Muscle layer of colon (tissue), 2 donors: ENCODE data around the gene SAP30L.
A peak's percentile ranks its signal among the peaks of the same experiment; 100 is the strongest.

Source experiments
- H3K27ac ChIP-seq: one replicate; pipeline ENCODE4 v1.7.0; 2013; ENCODE audit warnings: low read depth, mild to moderate bottlenecking, low read length, moderate library complexity
- H3K27me3 ChIP-seq, 2 donors: one replicate each; pipeline ENCODE4 v1.7.0; 2013; ENCODE audit warnings: low read length in 2 of 2, mild to moderate bottlenecking in 2 of 2; ENCODE audit not compliant: insufficient read depth in 2 of 2, control insufficient read depth in 1 of 2
- H3K36me3 ChIP-seq: one replicate; pipeline ENCODE4 v1.7.0; 2013; ENCODE audit warnings: mild to moderate bottlenecking, low read length; ENCODE audit not compliant: insufficient read depth
- H3K4me1 ChIP-seq: one replicate; pipeline ENCODE4 v1.7.0; 2013; ENCODE audit warnings: mild to moderate bottlenecking, low read length; ENCODE audit not compliant: insufficient read depth
- H3K4me3 ChIP-seq, 2 donors: one replicate each; pipeline ENCODE4 v1.7.0; 2013; ENCODE audit warnings: low read length in 2 of 2, low read depth in 1 of 2, mild to moderate bottlenecking in 1 of 2, moderate library complexity in 1 of 2
- H3K9ac ChIP-seq: one replicate; pipeline ENCODE4 v1.7.0; 2013; ENCODE audit warnings: low read length
- H3K9me3 ChIP-seq: one replicate; pipeline ENCODE4 v1.7.0; 2013; ENCODE audit warnings: mild to moderate bottlenecking, low read length
- donor health status: abdominal sarcoma.
- donor health status: Adenocarcinoma of cecum.

The SAP30L gene, protein sequence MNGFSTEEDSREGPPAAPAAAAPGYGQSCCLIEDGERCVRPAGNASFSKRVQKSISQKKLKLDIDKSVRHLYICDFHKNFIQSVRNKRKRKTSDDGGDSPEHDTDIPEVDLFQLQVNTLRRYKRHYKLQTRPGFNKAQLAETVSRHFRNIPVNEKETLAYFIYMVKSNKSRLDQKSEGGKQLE

GRCh38 chr5:154445422-154446194, at the start of gene SAP30L:
TSS of gene SAP30L (plus strand) at chr5:154445997. CDS start at chr5:154446605, 608 bp downstream.
- Histone ChIP-seq H3K4me1 (peaks cover 30% of the 10 kb centered on the region), H3K36me3 (peaks cover 16% of the 10 kb centered on the region), H3K27ac (peak within 1 kb of the TSS; percentile 97), H3K4me3 (peak within 1 kb of the TSS; percentile 98 to 99), H3K9me3 (no peaks in the 10 kb centered on the region), H3K27me3 (no peaks in the 10 kb centered on the region), H3K9ac (peak within 1 kb of the TSS; percentile 88)

DNA sequence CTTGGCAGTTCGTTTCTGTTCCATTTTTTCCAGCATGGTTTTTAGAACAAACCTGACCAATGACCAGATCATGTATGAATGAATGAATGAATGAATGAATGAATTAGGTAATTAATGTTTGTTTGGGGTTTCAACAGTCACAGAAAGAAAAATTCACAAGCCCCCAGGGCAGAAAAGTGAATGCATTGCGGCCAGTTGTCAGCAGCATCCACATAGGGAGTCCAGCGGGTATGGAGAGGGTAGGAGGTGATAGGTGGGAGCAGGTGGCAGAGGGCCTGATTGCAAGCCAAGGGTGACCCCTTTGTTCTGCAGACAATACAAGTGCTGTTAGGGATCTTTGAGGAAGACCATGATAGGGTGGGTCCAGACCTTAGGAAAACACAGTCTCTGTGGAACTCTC, 49.7 kb upstream of the SAP30L start:
- H3K4me1 ChIP-seq = no peaks in the 10 kb centered on the region
- H3K27ac ChIP-seq = no peak overlapping the region
- no peaks in the 10 kb centered on the region for H3K27me3 ChIP-seq
- no peak overlapping the region for H3K4me3 ChIP-seq
- H3K9me3 ChIP-seq = no peaks in the 10 kb centered on the region
- no peaks in the 10 kb centered on the region for H3K36me3 ChIP-seq
- H3K9ac ChIP-seq = no peak overlapping the region

- H3K4me3 ChIP-seq = no peak overlapping the region
- H3K4me1 ChIP-seq = no peaks in the 10 kb centered on the region
- no peak overlapping the region for H3K27ac ChIP-seq
- H3K27me3 ChIP-seq = no peaks in the 10 kb centered on the region
- no peaks in the 10 kb centered on the region for H3K9me3 ChIP-seq
- H3K9ac ChIP-seq = no peak overlapping the region
- no peaks in the 10 kb centered on the region for H3K36me3 ChIP-seq
Observed at GRCh38 chr5:154397652-154398406, 48.0 kb upstream of the SAP30L start.

DNA sequence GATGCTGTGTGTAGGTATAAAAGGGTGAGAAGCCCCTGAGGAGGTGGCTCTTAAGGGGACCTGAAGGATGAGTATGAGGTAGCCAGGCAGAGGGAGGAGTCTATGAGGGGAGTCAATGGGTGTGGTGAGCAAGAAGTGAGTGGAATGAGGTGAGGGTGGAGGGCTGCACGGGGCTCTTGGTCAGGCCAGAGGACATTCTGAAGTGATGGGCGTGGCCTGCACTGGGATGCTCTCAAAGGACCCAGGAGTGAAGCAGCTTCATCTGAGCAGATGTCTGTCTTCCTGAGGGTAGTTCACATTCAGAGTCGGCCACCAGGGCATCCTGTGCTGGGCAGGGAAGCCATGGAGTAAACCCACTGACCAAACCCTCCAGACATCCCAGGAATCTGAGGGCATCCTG, 45.1 kb upstream of the SAP30L start:
- Histone ChIP-seq H3K9me3 (no peaks in the 10 kb centered on the region), H3K36me3 (no peaks in the 10 kb centered on the region), H3K27ac (no peak overlapping the region), H3K4me1 (peaks cover 5% of the 10 kb centered on the region), H3K9ac (no peak overlapping the region), H3K27me3 (no peaks in the 10 kb centered on the region), H3K4me3 (no peak overlapping the region)

GRCh38 chr5:154401355-154401754, 44.4 kb upstream of the SAP30L start:
- Histone ChIP-seq H3K27ac (no peak overlapping the region), H3K4me1 (peaks cover 5% of the 10 kb centered on the region), H3K4me3 (no peak overlapping the region), H3K36me3 (no peaks in the 10 kb centered on the region), H3K9me3 (no peaks in the 10 kb centered on the region), H3K27me3 (no peaks in the 10 kb centered on the region), H3K9ac (no peak overlapping the region)

DNA sequence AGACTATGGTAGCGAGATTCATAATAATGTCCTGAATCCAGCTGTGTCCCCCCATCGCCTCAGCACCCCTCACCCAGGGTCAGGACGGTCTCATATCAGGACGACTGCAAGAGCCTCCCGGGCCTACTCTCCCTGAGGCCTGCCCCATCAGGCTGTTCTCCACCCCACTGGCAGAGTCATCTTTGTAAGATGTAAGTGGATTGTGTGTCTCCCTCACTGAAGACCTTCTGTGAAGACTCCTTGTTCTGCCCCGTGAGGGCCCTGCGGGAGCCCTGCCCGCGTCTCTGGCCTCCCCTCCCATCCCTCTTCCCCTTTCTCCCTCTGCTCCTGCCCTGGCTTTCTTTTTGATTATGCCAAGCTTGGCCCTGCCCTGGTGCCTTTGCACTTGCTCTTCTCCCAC, 43.9 kb upstream of the SAP30L start:
- no peak overlapping the region for H3K4me3 ChIP-seq
- H3K36me3 ChIP-seq = no peaks in the 10 kb centered on the region
- no peak overlapping the region for H3K27ac ChIP-seq
- H3K9ac ChIP-seq = no peak overlapping the region
- no peaks in the 10 kb centered on the region for H3K9me3 ChIP-seq
- H3K27me3 ChIP-seq = no peaks in the 10 kb centered on the region
- peaks cover 5% of the 10 kb centered on the region for H3K4me1 ChIP-seq

DNA sequence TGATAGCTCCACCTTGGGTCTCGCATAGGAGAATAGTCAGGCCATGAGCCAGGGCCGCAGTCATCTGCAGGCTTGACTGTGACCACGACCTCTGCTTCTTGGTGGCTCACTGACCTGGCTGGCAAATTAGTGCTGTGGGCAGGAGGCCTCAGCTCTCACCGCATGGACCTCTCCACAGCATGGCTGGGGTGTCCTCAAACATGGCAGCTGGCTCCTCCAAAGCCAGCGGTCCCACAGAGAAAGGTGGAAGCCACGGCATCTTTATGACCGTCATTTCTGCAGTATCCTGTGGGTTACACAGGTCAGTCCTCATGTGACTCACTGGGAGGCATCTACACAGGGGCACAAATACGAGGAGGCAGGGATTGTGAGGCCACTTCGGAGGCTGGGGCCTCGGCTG, 43.2 kb upstream of the SAP30L start:
- no peak overlapping the region for H3K9ac ChIP-seq
- no peak overlapping the region for H3K27ac ChIP-seq
- H3K4me3 ChIP-seq = no peak overlapping the region

GRCh38 chr5:154403234-154403633, 42.6 kb upstream of the SAP30L start:
- H3K9me3 ChIP-seq = no peaks in the 10 kb centered on the region
- no peak overlapping the region for H3K9ac ChIP-seq
- no peak overlapping the region for H3K4me3 ChIP-seq
- no peak overlapping the region for H3K27ac ChIP-seq
- H3K36me3 ChIP-seq = no peaks in the 10 kb centered on the region
- peaks cover 5% of the 10 kb centered on the region for H3K4me1 ChIP-seq
- H3K27me3 ChIP-seq = no peaks in the 10 kb centered on the region

More for the DNA sequence above, 43.2 kb upstream of the SAP30L start:
- Histone ChIP-seq H3K9me3 (no peaks in the 10 kb centered on the region), H3K27me3 (no peaks in the 10 kb centered on the region), H3K4me1 (peaks cover 5% of the 10 kb centered on the region), H3K36me3 (no peaks in the 10 kb centered on the region)

DNA sequence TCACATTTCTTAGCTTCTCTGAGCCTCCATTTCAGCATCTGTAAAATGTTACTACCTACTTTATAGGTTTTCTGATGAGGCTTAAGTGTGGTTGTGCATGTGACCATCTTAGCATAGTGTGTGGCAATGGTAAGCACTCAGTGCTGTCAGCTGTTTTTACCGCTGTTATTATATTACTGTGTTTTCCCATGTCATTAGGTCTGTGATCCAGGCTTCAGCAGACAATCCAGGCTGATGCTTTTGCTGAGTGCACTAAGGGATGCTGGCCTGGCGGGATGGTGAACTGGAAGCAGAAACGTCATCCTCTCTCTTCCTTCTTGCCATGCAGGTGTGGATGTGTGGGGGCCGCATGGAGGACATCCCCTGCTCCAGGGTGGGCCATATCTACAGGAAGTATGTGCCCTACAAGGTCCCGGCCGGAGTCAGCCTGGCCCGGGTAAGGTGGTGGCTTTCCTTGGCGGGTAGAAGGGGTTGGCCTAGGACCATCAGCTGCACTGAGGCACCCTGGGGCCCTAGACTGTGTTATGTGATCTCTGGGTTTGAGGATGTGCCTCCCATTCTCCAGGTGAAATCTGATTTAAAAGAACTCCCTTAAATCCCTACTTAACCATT, 41.9 kb upstream of the SAP30L start:
- peaks cover 5% of the 10 kb centered on the region for H3K4me1 ChIP-seq
- H3K27me3 ChIP-seq = no peaks in the 10 kb centered on the region
- no peak overlapping the region for H3K9ac ChIP-seq
- H3K27ac ChIP-seq = no peak overlapping the region
- no peaks in the 10 kb centered on the region for H3K9me3 ChIP-seq
- no peaks in the 10 kb centered on the region for H3K36me3 ChIP-seq
- H3K4me3 ChIP-seq = no peak overlapping the region

GRCh38 chr5:154405078-154405792, 40.6 kb upstream of the SAP30L start:
- Histone ChIP-seq H3K4me1 (peaks cover 5% of the 10 kb centered on the region), H3K9me3 (no peaks in the 10 kb centered on the region), H3K27ac (no peak overlapping the region), H3K36me3 (peaks cover 4% of the 10 kb centered on the region), H3K9ac (no peak overlapping the region), H3K27me3 (no peaks in the 10 kb centered on the region), H3K4me3 (peak overlapping the region; percentile 22 to 30)

GRCh38 chr5:154406231-154406630, 39.6 kb upstream of the SAP30L start:
- H3K27me3 ChIP-seq = no peaks in the 10 kb centered on the region
- peaks cover 5% of the 10 kb centered on the region for H3K4me1 ChIP-seq
- H3K9me3 ChIP-seq = no peaks in the 10 kb centered on the region
- no peak overlapping the region for H3K4me3 ChIP-seq
- no peak overlapping the region for H3K27ac ChIP-seq
- H3K9ac ChIP-seq = no peak overlapping the region
- H3K36me3 ChIP-seq = peaks cover 12% of the 10 kb centered on the region
